MCF 10A (cell line): ENCODE measurements around the gene TLE5. TPM values are rescaled to one million over a fixed set of nuclear protein-coding genes. Genes with fewer than 3 reads are reported as not detected.
A peak's percentile ranks its signal among the peaks of the same experiment; 100 is the strongest.

Experiments used
- BruUV-seq: library from RNA; stranded (reverse); fragments of 400-500 nt; replicated peaks from 2 replicates; lab custom pipeline; 2021; lab: Mats Ljungman, UMichigan
- CTCF ChIA-PET: fragments of 300-600 bp; sonication (Branson Sonifier 250); formaldehyde crosslinking; extraction: SDS; loops from one replicate; lab custom pipeline; 2021; ENCODE audit warnings: antibody characterized with exemption, inconsistent platforms; lab: Yijun Ruan, JAX
- POLR2A ChIA-PET: fragments of 300-600, 350-650 bp; sonication (Branson Sonifier 250); formaldehyde crosslinking; extraction: SDS; loops from one replicate; lab custom pipeline; 2020; ENCODE audit warnings: antibody characterized with exemption, inconsistent platforms; lab: Yijun Ruan, JAX
- DNase-seq: peaks from one replicate; pipeline ENCODE4 v3.0.0-alpha.2; 2018; ENCODE audit not compliant: unreplicated experiment
- H3K27ac Mint-ChIP-seq: one replicate; pipeline ENCODE4 v1.8.0; 2022; ENCODE audit warnings: mild to moderate bottlenecking, low read depth, mixed read lengths; ENCODE audit not compliant: unreplicated experiment
- H3K27me3 Mint-ChIP-seq: one replicate; pipeline ENCODE4 v1.8.0; 2022; ENCODE audit warnings: mixed read lengths; ENCODE audit not compliant: insufficient read depth, unreplicated experiment
- H3K36me3 Mint-ChIP-seq: one replicate; pipeline ENCODE4 v1.8.0; 2022; ENCODE audit warnings: mild to moderate bottlenecking, moderate library complexity, mixed read lengths; ENCODE audit not compliant: insufficient read depth, unreplicated experiment
- H3K4me1 Mint-ChIP-seq: one replicate; pipeline ENCODE4 v1.8.0; 2022; ENCODE audit warnings: mixed read lengths; ENCODE audit not compliant: insufficient read depth, unreplicated experiment
- H3K4me3 Mint-ChIP-seq: one replicate; pipeline ENCODE4 v1.8.0; 2022; ENCODE audit warnings: mild to moderate bottlenecking, moderate library complexity, mixed read lengths; ENCODE audit not compliant: unreplicated experiment
- H3K9me3 Mint-ChIP-seq: one replicate; pipeline ENCODE4 v1.8.0; 2022; ENCODE audit warnings: mixed read lengths; ENCODE audit not compliant: unreplicated experiment
- CTCF ChIP-seq: fragments of 200-600 bp; IDR thresholded peaks from one replicate; pipeline ENCODE4 v1.8.0; 2022; ENCODE audit warnings: antibody characterized with exemption, mild to moderate bottlenecking; ENCODE audit not compliant: unreplicated experiment
- intact Hi-C: fragments of 100-400 bp; cut with micrococcal nuclease; formaldehyde crosslinking; loops from 2 replicates; pipeline ENCODE4 v1.14.1; 2022
- total RNA-seq: library from RNA; stranded (reverse); gene quantifications from 2 replicates; pipeline ENCODE4 v1.2.3, GENCODE V29; 2022

TLE5 gene
- total RNA-seq, 1 experiment from 2014 or later: 266 TPM

- TF ChIP-seq CTCF: peak; percentile 9
- DNase-seq: no peak
- intact Hi-C loops: no loop called here
- BruUV-seq: no TSS peak
- ChIA-PET CTCF (interaction anchor here (0.7 kb wide), 1 partner anchor 23 kb away, joined by 3 read pairs; no protein-coding TSS in a partner anchor), POLR2A (interaction anchor here (0.6 to 1.5 kb wide), 8 partner anchors 25 to 161 kb away, joined by 3 to 11 read pairs (median 4); partner anchors contain the start of gene ZNF57)
- H3K27me3 Mint-ChIP-seq: no peaks in the 10 kb centered on the region
- H3K9me3 Mint-ChIP-seq: no peaks in the 10 kb centered on the region
- H3K27ac Mint-ChIP-seq: no peak overlapping the region
- peaks cover 16% of the 10 kb centered on the region for H3K4me1 Mint-ChIP-seq
- H3K36me3 Mint-ChIP-seq: peaks cover 45% of the 10 kb centered on the region
- H3K4me3 Mint-ChIP-seq: peak overlapping the region; percentile 66
Measured at GRCh38 chr19:3061182-3062161, 823 bp downstream of the TLE5 start.

- ChIA-PET CTCF (interaction anchor here (0.7 kb wide), 1 partner anchor 24 kb away, joined by 3 read pairs; no protein-coding TSS in a partner anchor), POLR2A (interaction anchor here (0.7 to 1.5 kb wide), 5 partner anchors 25 to 160 kb away, joined by 3 to 11 read pairs (median 4); partner anchors contain the start of gene ZNF57)
- Mint-ChIP-seq H3K27me3 (no peaks in the 10 kb centered on the region), H3K36me3 (peaks cover 48% of the 10 kb centered on the region), H3K4me1 (peaks cover 22% of the 10 kb centered on the region), H3K4me3 (peak overlapping the region; percentile 66), H3K27ac (no peak overlapping the region), H3K9me3 (no peaks in the 10 kb centered on the region)
- no TSS peak for BruUV-seq
- intact Hi-C loops: no loop called here
- no peak for DNase-seq
- no peak for TF ChIP-seq CTCF
Measured at GRCh38 chr19:3060857-3061181, 1.5 kb downstream of the TLE5 start.

- Mint-ChIP-seq H3K4me1 (peaks cover 34% of the 10 kb centered on the region), H3K27me3 (no peaks in the 10 kb centered on the region), H3K36me3 (peaks cover 51% of the 10 kb centered on the region), H3K9me3 (no peaks in the 10 kb centered on the region), H3K4me3 (no peak overlapping the region), H3K27ac (no peak overlapping the region)
- intact Hi-C loops: no loop called here
- ChIA-PET CTCF (interaction anchor here (1.2 kb wide), 1 partner anchor 97 kb away, joined by 3 read pairs; no protein-coding TSS in a partner anchor), POLR2A (interaction anchor here (0.7 to 1.5 kb wide), 2 partner anchors 22 to 24 kb away, joined by 5 to 11 read pairs; no protein-coding TSS in a partner anchor)
- no TSS peak for BruUV-seq
- DNase-seq: no peak
- TF ChIP-seq CTCF: no peak
Measured at GRCh38 chr19:3059653-3060052, 2.6 kb downstream of the TLE5 start.

GRCh38 chr19:3058821-3059314, 3.4 kb downstream of the TLE5 start:
- H3K4me3 Mint-ChIP-seq: no peak overlapping the region
- intact Hi-C loops: no loop called here
- H3K36me3 Mint-ChIP-seq: peaks cover 59% of the 10 kb centered on the region
- CTCF ChIA-PET: interaction anchor here (0.6 to 1.2 kb wide), 2 partner anchors 97 to 343 kb away, joined by 3 read pairs; no protein-coding TSS in a partner anchor
- H3K27me3 Mint-ChIP-seq: no peaks in the 10 kb centered on the region
- POLR2A ChIA-PET: interaction anchor here (1.5 kb wide), 1 partner anchor 81 kb away, joined by 3 read pairs; the partner anchor contains the start of gene TLE6
- DNase-seq: no peak
- no peak for TF ChIP-seq CTCF
- no peaks in the 10 kb centered on the region for H3K9me3 Mint-ChIP-seq
- no peak overlapping the region for H3K27ac Mint-ChIP-seq
- BruUV-seq: no TSS peak
- peaks cover 39% of the 10 kb centered on the region for H3K4me1 Mint-ChIP-seq
